DOHH2 (cell line): ENCODE data around the gene SDF2L1.

Source experiments
- H3F3A ChIP-seq: fragments of 200-600 bp; sonication (generic), shearing (Covaris generic); 2 replicates; pipeline ENCODE4 v1.6.0; 2016; ENCODE audit warnings: antibody characterized with exemption, mild to moderate bottlenecking; ENCODE audit not compliant: control insufficient read depth, insufficient read depth
- H3K27ac ChIP-seq: fragments of 200-600 bp; sonication (generic); 2 replicates; pipeline ENCODE4 v1.5.1; 2014; ENCODE audit warnings: low read depth, mild to moderate bottlenecking, low read length, moderate library complexity
- H3K27me3 ChIP-seq: fragments of 200-600 bp; sonication (generic); 2 replicates; pipeline ENCODE4 v1.6.1; 2014; ENCODE audit warnings: mild to moderate bottlenecking, low read length, mixed read lengths; ENCODE audit not compliant: control insufficient read depth
- H3K36me3 ChIP-seq: fragments of 200-600 bp; sonication (generic); 2 replicates; pipeline ENCODE4 v1.6.1; 2014; ENCODE audit warnings: mild to moderate bottlenecking, low read length, moderate library complexity, mixed read lengths; ENCODE audit not compliant: control insufficient read depth
- H3K4me1 ChIP-seq: fragments of 200-600 bp; sonication (generic); 2 replicates; pipeline ENCODE4 v1.6.1; 2014; ENCODE audit warnings: mild to moderate bottlenecking, low read length, mixed read lengths; ENCODE audit not compliant: control insufficient read depth
- H3K4me2 ChIP-seq: fragments of 200-600 bp; sonication (generic); 2 replicates; pipeline ENCODE4 v1.6.0; 2014; ENCODE audit warnings: mild to moderate bottlenecking, low read length, moderate library complexity
- H3K4me3 ChIP-seq: fragments of 200-600 bp; sonication (generic); 2 replicates; pipeline ENCODE4 v1.5.1; 2014; ENCODE audit warnings: mild to moderate bottlenecking, low read length, mixed read lengths
- H3K79me2 ChIP-seq: fragments of 200-600 bp; sonication (generic); 2 replicates; pipeline ENCODE4 v1.6.1; 2014; ENCODE audit warnings: mild to moderate bottlenecking, low read length, mixed read lengths; ENCODE audit not compliant: control insufficient read depth
- H3K9me2 ChIP-seq: fragments of 200-600 bp; sonication (generic); replicated peaks from 2 replicates; pipeline ENCODE4 v1.6.1; 2014; ENCODE audit warnings: mild to moderate bottlenecking, low read length, mixed read lengths; ENCODE audit not compliant: control insufficient read depth
- H3K9me3 ChIP-seq: fragments of 200-600 bp; sonication (generic); 2 replicates; pipeline ENCODE4 v1.6.1; 2014; ENCODE audit warnings: antibody characterized with exemption, low read length, mixed read lengths; ENCODE audit not compliant: control insufficient read depth, insufficient read depth
- H4K20me1 ChIP-seq: fragments of 200-600 bp; sonication (generic); 2 replicates; pipeline ENCODE4 v1.6.0; 2014; ENCODE audit warnings: low read depth, mild to moderate bottlenecking, antibody characterized with exemption, low read length, moderate library complexity; ENCODE audit not compliant: control insufficient read depth, insufficient read depth
- EZH2phosphoT487 ChIP-seq: fragments of 200-600 bp; sonication (generic); IDR thresholded peaks from 2 replicates; pipeline ENCODE4 v1.6.1; 2017; ENCODE audit warnings: borderline replicate concordance, mild to moderate bottlenecking, antibody characterized with exemption, low read length, moderate library complexity, mixed read lengths
- TF ChIP-seq, protein P1 (sequence below): fragments of 200-600 bp; sonication (generic); IDR thresholded peaks from one replicate; pipeline ENCODE4 v1.5.1; 2014; ENCODE audit warnings: antibody characterized with exemption, mild to moderate bottlenecking, low read depth, low read length; ENCODE audit not compliant: poor library complexity, severe bottlenecking

Gene SDF2L1, protein sequence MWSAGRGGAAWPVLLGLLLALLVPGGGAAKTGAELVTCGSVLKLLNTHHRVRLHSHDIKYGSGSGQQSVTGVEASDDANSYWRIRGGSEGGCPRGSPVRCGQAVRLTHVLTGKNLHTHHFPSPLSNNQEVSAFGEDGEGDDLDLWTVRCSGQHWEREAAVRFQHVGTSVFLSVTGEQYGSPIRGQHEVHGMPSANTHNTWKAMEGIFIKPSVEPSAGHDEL

DNA sequence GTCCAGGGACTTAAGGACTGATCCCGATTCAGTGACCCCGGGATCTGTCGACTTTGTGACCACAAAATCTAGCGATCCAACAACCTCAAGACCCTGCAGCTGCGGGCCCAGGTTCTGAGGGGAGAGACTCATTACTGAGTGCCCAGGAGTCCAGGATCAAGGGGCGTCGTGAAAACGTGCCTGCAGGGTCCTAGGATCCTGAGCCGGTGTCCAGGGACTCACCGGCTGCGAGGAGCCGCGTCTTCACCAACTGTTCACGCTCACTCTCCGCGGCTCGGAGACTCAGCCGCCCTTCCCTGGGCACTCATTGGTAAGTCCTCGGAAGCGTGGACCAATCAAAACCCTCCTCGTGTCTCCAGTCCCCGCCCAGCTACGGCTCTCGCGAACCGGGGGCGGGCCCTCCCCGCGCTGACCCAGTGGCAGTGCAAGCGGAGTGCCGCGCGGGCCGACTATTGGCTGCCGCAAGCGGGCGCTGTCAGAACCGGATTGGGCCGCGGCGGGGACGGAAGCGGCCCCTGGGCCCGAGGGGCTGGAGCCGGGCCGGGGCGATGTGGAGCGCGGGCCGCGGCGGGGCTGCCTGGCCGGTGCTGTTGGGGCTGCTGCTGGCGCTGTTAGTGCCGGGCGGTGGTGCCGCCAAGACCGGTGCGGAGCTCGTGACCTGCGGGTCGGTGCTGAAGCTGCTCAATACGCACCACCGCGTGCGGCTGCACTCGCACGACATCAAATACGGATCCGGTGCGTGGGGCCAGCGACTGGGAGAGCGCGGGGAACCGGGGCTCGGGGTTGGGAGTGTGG lies at the start of gene SDF2L1:
Gene SDF2L1 (plus strand): TSS at position 514 of the 795 bp plus-strand sequence. CDS start 35 bp downstream, at position 549.
- no peaks in the 10 kb centered on the region for H3K9me3 ChIP-seq
- H3K36me3 ChIP-seq, result peaks cover 23% of the 10 kb centered on the region
- H3K27ac ChIP-seq, result peak within 1 kb of the TSS; percentile 36
- H3F3A ChIP-seq, result no peaks in the 10 kb centered on the region; the same call in 1 of the 2 replicates
- H3K4me3 ChIP-seq, result peak within 1 kb of the TSS; percentile 85
- H3K27me3 ChIP-seq, result no peaks in the 10 kb centered on the region
- no peak for TF ChIP-seq EZH2phosphoT487
- TF ChIP-seq, protein P1, sequence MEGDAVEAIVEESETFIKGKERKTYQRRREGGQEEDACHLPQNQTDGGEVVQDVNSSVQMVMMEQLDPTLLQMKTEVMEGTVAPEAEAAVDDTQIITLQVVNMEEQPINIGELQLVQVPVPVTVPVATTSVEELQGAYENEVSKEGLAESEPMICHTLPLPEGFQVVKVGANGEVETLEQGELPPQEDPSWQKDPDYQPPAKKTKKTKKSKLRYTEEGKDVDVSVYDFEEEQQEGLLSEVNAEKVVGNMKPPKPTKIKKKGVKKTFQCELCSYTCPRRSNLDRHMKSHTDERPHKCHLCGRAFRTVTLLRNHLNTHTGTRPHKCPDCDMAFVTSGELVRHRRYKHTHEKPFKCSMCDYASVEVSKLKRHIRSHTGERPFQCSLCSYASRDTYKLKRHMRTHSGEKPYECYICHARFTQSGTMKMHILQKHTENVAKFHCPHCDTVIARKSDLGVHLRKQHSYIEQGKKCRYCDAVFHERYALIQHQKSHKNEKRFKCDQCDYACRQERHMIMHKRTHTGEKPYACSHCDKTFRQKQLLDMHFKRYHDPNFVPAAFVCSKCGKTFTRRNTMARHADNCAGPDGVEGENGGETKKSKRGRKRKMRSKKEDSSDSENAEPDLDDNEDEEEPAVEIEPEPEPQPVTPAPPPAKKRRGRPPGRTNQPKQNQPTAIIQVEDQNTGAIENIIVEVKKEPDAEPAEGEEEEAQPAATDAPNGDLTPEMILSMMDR, result no peak
- peak within 1 kb of the TSS; percentile 94 for H3K4me2 ChIP-seq
- peaks cover 33% of the 10 kb centered on the region for H3K4me1 ChIP-seq
- no peaks in the 10 kb centered on the region for H3K9me2 ChIP-seq
- H3K79me2 ChIP-seq, result peaks cover 25% of the 10 kb centered on the region
- peaks cover 4% of the 10 kb centered on the region; the same call in 1 of the 2 replicates for H4K20me1 ChIP-seq

DNA sequence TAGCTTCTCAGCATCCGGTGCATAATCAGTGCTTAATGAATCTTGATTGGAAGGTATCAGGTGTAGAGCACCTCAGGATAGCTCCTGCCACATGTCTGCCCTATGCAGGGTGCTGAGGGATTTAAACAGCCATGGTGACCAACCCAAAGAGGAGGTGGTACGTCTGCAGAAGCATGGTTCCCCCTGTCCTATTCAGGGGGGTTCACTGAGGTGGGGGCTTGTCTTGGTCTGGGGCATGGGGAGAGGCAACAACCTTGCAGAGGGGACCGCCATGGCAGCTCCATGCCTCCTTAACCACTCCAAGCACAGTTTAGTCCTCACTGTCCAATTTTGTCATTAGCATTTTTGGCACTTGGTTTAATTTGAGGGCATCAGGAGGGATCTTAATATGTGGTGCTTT lies 49.7 kb upstream of the SDF2L1 start:
- Histone ChIP-seq H3F3A (peaks cover 9% of the 10 kb centered on the region), H3K4me2 (no peak overlapping the region), H3K79me2 (peaks cover 99% of the 10 kb centered on the region), H4K20me1 (peaks cover 41% of the 10 kb centered on the region), H3K4me3 (no peak overlapping the region), H3K27ac (no peak overlapping the region), H3K4me1 (peaks cover 35% of the 10 kb centered on the region), H3K27me3 (no peaks in the 10 kb centered on the region), H3K36me3 (peaks cover 80% of the 10 kb centered on the region), H3K9me3 (no peaks in the 10 kb centered on the region), H3K9me2 (no peaks in the 10 kb centered on the region)
- no peak for TF ChIP-seq EZH2phosphoT487
- TF ChIP-seq, protein P1, result no peak

DNA sequence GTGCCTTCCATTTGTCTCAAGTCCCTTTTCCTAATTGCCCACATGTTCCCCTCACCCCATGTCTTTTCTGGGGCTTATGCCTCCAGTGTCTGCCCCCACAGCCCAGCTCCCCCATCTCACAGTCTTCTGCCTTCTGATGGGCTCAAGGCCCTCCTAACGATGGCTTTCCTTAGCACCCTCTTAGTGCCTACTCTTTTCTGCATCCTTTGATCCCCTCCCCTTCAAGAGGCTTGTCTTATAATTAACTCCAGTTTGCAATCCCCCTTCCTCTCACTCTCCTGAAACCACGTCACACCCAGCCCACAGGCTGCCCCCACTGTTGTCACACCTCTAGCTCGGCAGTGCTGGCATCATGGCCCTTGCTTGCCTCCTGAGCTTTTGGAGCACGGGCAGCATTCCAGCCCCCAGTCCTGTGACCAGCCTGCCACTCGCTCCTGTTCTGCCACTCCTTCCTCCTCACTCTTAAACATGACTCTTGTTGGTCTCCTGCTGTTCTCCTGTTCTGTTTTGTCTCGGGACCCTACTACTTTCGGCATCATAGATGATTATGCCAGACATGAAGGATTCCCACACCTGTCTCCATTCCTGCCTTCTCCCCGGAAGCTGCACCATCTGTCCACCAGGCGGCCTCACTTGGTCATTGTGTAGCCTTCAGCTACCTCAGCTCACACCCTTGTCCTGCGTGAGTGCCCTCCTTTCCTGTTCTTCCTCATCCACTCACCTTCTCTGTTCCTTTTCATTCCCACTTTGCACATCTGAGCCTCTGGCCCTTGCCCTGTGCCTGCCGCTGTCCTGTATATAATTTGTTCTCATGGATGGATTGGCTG lies 48.5 kb upstream of the SDF2L1 start:
- Histone ChIP-seq H3K4me2 (no peak overlapping the region), H3K27ac (no peak overlapping the region), H3F3A (0 out of 2 replicates have a peak, but pooled peaks cover 2% of the 10 kb centered on the region), H3K9me3 (no peaks in the 10 kb centered on the region), H3K79me2 (peaks cover 100% of the 10 kb centered on the region), H3K36me3 (peaks cover 80% of the 10 kb centered on the region), H3K4me3 (no peak overlapping the region), H3K9me2 (no peaks in the 10 kb centered on the region), H3K27me3 (no peaks in the 10 kb centered on the region), H4K20me1 (peaks cover 33% of the 10 kb centered on the region; the same call in 1 of the 2 replicates), H3K4me1 (peaks cover 25% of the 10 kb centered on the region)
- TF ChIP-seq EZH2phosphoT487, result no peak
- TF ChIP-seq, protein P1, result peak; percentile 24
